Superior temporal gyrus (tissue), 1 donor: ENCODE measurements around the gene NPAS3.

Experiments used
- DNase-seq: peaks from one replicate; pipeline ENCODE4 v3.0.0-alpha.2; 2016; ENCODE audit errors: extremely low spot score

NPAS3 gene

GRCh38 chr14:33578461-33579216, 640.0 kb downstream of the NPAS3 start:
- DNase-seq = no peak

- DNase-seq = no peak
These were observed 641.6 kb downstream of the NPAS3 start for GRCh38 chr14:33580231-33580749.

GRCh38 chr14:33580841-33581240, 642.2 kb downstream of the NPAS3 start:
- DNase-seq = no peak

- no peak for DNase-seq
These were observed 646.0 kb downstream of the NPAS3 start for GRCh38 chr14:33584697-33585096.

GRCh38 chr14:33586806-33587205, 648.1 kb downstream of the NPAS3 start:
- DNase-seq = peak; percentile 44

GRCh38 chr14:33587791-33588190, 649.1 kb downstream of the NPAS3 start:
- no peak for DNase-seq

GRCh38 chr14:33588771-33589170, 650.1 kb downstream of the NPAS3 start:
- no peak for DNase-seq

GRCh38 chr14:33589334-33589733, 650.7 kb downstream of the NPAS3 start:
- no peak for DNase-seq

GRCh38 chr14:33590891-33591630, 652.4 kb downstream of the NPAS3 start:
- DNase-seq = no peak

GRCh38 chr14:33592297-33592696, 653.6 kb downstream of the NPAS3 start:
- DNase-seq = no peak

GRCh38 chr14:33596211-33597080, 657.8 kb downstream of the NPAS3 start:
- no peak for DNase-seq

GRCh38 chr14:33598582-33598981, 659.9 kb downstream of the NPAS3 start:
- no peak for DNase-seq

GRCh38 chr14:33602396-33602795, 663.7 kb downstream of the NPAS3 start:
- no peak for DNase-seq

- no peak for DNase-seq
These were observed 667.9 kb downstream of the NPAS3 start for GRCh38 chr14:33606591-33606990.

GRCh38 chr14:33609582-33609981, 670.9 kb downstream of the NPAS3 start:
- DNase-seq = no peak

- DNase-seq = no peak
These were observed 671.4 kb downstream of the NPAS3 start for GRCh38 chr14:33610121-33610520.

GRCh38 chr14:33611405-33612196, 672.9 kb downstream of the NPAS3 start:
- no peak for DNase-seq

- DNase-seq = no peak
These were observed 673.5 kb downstream of the NPAS3 start for GRCh38 chr14:33612197-33612505.

GRCh38 chr14:33617154-33617553, 678.5 kb downstream of the NPAS3 start:
- no peak for DNase-seq

GRCh38 chr14:33618361-33619105, 679.9 kb downstream of the NPAS3 start:
- DNase-seq = no peak

- no peak for DNase-seq
These were observed 683.8 kb downstream of the NPAS3 start for GRCh38 chr14:33622496-33622895.
